Activated CD8-positive, alpha-beta memory T cell treated with anti-CD3 and anti-CD28 coated beads for 36 hours (primary cell): ENCODE results near the gene PLK4. TPM values are rescaled to one million over a fixed set of nuclear protein-coding genes. Genes with fewer than 3 reads are reported as not detected.

ENCODE experiments used
- CTCF ChIA-PET: fragments of 350-600 bp; sonication (Branson Sonifier 250); formaldehyde crosslinking; loops from one replicate; lab custom pipeline; 2021; ENCODE audit warnings: antibody characterized with exemption; lab: Charles Lee
- POLR2A ChIA-PET: fragments of 350-600 bp; sonication (Branson Sonifier 250); formaldehyde crosslinking; loops from one replicate; lab custom pipeline; 2021; ENCODE audit warnings: antibody characterized with exemption; lab: Charles Lee
- total RNA-seq, 2 experiments: library from RNA; stranded (reverse); gene quantifications; one replicate each; pipeline ENCODE4 v1.2.3, GENCODE V29; 2021

The PLK4 gene
- 10 to 100 TPM; 37.6 to 40.5 TPM for total RNA-seq

- CTCF ChIA-PET = interaction anchor here (0.8 to 1.9 kb wide), 2 partner anchors 84 to 99 kb away, joined by 3 to 4 read pairs; partner anchors contain the start of genes ABHD18, HSPA4L and MFSD8
- POLR2A ChIA-PET = interaction anchor here (0.6 to 1.7 kb wide), 3 partner anchors 85 to 645 kb away, joined by 3 to 12 read pairs (median 4); partner anchors contain the start of genes ABHD18, LARP1B and MFSD8
Measured at GRCh38 chr4:127880763-127881562, at the start of gene PLK4. Gene PLK4, plus strand, starts transcription at chr4:127880893. Its CDS starts 242 bp downstream, at chr4:127881135.

DNA sequence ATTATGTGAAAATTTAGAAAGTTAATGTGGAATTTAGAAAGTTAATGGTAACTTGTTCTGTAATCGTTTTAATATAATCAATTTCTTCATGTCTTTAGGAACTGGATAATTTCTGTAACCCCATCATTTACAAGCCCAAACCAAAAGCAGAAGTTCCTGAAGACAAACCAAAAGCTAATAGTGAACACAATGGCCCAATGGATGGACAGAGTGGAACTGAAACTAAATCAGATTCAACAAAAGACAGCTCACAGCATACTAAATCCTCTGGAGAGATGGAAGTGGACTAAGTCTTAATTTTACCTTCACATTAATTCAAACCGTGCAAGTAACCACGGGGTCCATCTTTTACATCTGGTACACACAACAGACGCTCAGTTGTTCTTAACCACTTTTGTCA is 48.1 kb upstream of the PLK4 start:
- POLR2A ChIA-PET = no interaction called here
- CTCF ChIA-PET = no interaction called here

DNA sequence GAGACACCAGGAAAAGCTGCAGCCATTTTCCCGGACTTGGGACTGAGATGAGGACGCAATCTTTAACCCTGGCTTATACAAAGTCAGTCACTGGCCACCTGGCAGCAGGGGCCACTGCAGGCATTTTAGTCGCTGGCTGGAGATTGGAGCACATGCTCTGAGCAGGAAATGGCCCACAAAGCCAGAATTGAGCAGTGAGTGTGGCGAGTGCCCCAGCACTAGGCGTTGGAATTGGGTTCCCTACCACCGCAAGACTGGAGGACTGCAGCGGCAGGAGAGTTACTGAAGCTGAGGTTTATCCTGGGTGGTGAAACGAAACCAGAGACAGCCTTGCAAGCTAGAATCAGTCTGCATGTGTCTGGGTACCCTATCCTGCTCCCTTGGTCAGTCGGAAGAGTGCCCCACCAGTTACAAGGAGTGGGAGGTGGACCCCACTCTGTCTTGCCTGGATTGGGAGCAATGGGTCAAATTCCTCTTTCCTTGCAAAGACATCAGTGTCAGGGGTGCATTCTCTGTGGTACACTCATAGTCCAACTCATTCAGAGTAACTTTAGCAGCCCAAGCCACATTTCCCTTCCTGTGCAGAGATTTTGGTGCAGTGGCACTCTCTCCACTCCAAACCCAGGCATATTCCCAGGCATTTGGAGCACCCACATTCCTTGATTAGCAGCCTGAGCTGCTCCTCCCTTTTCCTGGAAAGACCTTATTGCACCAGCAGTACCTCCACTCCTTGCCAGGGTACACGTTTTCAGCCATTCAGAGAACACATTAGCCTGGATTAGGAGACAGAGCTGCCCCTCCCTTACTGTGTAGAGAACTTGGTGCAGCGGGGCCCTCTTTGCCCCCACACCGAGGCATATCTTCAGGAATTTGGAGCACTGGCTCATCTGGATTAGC is 36.7 kb upstream of the PLK4 start:
- POLR2A ChIA-PET = no interaction called here
- CTCF ChIA-PET = no interaction called here

GRCh38 chr4:127844601-127845116 is 36.0 kb upstream of the PLK4 start:
- ChIA-PET CTCF (no interaction called here), POLR2A (no interaction called here)

DNA sequence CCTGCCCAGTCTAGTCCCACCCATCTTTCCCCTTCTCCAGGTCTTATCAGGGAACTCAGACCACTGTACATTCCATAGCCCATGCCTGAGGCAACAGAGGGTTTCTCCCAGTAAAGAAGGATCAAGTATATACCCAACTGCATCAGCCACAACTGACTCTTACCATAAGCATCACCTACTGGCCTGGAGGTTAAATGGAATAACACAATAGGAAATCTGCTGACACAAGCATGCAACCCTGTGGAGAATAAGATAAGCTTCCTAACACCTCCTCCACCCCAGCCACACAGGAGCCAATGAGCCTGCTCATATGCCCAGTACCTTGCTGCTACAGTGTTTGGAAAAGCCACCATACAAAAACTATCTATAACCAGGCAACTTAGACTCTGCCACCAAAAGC is 34.6 kb upstream of the PLK4 start:
- ChIA-PET CTCF (no interaction called here), POLR2A (no interaction called here)

- CTCF ChIA-PET = interaction anchor here (0.7 kb wide), 2 partner anchors 132 to 225 kb away, joined by 3 read pairs; no protein-coding TSS in a partner anchor
- POLR2A ChIA-PET = no interaction called here
Measured at GRCh38 chr4:127846765-127847164, 33.9 kb upstream of the PLK4 start.

GRCh38 chr4:127849505-127850234 is 31.0 kb upstream of the PLK4 start:
- CTCF ChIA-PET = no interaction called here
- POLR2A ChIA-PET = no interaction called here

DNA sequence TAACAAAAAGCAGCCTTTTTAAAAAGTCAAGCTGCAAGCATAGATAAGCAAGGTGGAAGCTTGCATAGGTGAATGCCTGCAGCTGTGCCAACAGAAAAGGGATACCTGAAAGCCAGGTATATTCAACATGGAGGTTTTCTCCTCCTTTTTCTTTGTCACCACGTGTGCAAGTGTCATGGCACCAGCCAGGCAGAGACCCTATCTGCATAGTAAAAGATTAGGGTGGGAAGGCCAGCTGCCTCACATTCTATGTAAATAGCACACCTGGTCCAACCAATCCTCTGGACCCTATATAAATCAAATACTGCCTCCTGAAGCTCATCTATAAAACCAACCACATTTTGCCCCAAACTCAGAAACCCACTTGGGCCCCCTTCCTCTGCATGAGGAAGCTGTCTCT is 28.0 kb upstream of the PLK4 start:
- POLR2A ChIA-PET = no interaction called here
- CTCF ChIA-PET = no interaction called here

DNA sequence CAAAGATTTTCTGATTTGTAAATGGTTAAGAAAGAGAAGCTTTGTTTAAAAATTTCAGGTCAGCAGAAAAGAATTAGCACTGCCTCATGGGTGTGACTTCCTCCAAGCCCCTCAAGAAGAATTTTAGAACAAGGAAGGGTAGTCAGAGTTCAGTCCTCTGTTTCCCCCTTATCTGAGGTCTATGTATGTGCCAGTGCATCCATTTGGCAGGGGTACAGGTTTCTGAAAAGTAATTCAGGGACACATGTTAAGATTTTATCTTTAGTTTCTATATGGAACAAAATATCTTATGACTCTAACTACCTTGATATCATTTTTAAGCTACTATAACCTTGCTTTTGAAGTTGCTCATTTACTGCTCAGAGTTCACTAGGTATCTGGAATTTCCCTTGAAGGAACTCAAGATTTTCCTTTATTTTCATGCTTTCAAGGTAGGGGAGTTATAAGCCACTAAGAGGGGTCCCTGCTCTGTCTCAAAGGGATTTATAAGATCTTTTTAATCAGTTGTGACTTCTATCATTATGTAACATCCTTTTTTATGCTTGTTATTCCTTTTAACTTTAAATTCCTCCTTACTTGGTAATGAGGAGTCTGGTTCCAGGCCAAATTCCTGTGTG is 24.4 kb upstream of the PLK4 start:
- CTCF ChIA-PET = no interaction called here

DNA sequence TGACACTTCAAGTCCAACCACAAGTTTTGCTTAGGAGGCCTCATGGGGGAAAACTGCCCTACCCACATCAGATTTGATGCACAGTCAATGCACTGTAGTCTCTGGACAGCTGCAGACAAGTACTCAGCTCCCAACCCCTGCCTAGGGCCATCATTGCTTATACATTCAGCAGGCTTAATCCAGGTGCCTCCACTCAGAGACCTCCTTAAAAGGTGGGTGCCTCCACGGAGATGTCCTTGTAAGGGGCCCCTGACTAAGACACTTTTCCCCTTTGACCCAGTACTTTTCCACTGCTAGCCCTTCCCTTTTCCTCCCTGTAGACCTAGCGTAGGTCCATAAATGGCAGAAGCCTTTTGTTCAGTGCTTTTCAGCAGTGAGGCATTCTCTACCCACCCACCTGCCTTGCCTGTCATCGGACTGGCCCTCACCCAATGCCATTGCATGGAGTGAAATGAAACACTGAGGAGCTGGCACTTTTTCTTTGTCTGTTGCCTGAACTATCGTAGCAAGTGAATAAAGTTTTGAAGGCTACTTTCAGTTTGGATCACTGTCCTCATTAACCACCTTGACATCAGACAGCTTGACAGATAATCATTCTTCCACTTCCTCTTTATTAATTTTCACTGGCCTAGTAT is 23.8 kb upstream of the PLK4 start:
- ChIA-PET POLR2A (no interaction called here), CTCF (no interaction called here)

More for the DNA sequence above, 24.4 kb upstream of the PLK4 start:
- POLR2A ChIA-PET = no interaction called here

- ChIA-PET POLR2A (interaction anchor here (0.7 kb wide), 1 partner anchor 235 kb away, joined by 3 read pairs; no protein-coding TSS in a partner anchor), CTCF (no interaction called here)
Measured at GRCh38 chr4:127857641-127858040, 23.1 kb upstream of the PLK4 start.

DNA sequence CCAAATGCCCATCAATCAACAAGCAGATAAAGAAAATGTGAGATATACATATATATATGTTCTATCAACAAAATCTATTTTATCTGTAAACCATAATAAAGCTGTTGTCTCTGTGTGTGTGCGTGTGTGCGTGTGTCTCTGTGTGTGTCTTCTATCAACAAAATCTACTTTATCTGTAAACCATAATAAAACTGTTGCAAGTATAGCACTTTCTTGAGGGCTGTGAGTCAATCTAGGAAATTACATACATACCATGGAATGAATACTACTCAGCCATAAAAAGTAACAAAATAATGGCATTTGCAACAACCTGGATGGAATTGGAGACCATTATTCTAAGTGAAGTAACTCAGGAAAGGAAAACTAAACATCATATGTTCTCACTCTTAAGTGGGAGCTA is 12.5 kb upstream of the PLK4 start:
- POLR2A ChIA-PET = no interaction called here
- CTCF ChIA-PET = interaction anchor here (0.7 kb wide), 1 partner anchor 242 kb away, joined by 3 read pairs; no protein-coding TSS in a partner anchor

DNA sequence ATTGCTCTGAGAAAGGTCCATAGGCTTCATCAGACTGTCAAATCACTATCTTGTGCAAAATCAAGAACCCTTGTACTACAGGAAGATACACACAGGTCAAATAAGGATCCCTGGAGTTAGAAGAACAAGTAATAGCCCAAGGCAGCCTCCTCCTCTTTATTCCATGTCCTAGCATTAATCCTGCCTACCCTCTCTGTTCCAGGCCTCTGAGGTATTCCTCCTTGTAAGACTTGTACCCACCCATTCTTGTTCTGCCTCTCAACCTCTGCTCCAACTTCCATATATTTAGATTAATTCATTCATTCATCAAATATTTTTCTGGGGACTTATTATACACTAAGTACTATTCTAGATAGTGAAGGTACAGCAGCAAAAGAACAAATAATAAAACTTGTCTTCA is 10.4 kb upstream of the PLK4 start:
- CTCF ChIA-PET = no interaction called here
- POLR2A ChIA-PET = no interaction called here

DNA sequence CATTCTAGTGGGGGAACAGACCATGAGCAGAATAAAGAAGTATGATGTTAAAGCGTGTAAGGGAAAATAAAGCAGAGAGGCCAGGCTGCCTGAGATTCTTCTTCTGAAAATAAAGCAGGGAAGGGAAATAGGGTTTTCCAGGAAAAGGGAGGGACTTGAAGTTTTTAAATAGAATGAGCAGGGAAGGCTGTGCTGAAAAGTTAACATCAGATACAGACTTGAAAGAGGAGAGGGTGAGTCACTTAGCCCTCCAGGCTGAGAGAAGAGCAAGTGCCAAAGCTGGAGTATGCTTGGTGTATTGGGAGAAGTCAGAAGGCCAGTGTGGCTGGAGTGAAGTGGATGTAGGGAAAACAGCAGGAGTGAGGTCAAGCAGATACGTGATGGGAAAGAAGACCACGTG is 10.0 kb upstream of the PLK4 start:
- ChIA-PET POLR2A (no interaction called here), CTCF (no interaction called here)

DNA sequence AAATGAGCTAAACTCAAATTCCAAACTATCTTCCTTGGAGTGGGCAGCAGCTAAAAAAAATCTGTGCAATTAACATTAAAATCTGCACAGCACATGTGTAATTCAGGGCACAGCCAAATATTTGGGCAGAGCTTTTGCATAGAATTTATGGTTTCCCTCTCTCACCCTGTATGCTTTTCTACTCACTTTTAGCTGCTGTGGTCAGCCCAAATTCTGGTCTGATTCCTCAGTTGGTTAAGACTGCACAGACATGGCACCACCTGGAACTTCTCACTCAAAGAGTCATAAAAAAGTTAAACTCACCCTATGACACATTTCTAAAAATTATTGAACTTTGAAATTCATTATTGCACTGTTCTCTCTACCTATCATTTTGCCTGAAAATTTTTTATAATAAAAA is 4.9 kb upstream of the PLK4 start:
- POLR2A ChIA-PET = no interaction called here
- CTCF ChIA-PET = no interaction called here

DNA sequence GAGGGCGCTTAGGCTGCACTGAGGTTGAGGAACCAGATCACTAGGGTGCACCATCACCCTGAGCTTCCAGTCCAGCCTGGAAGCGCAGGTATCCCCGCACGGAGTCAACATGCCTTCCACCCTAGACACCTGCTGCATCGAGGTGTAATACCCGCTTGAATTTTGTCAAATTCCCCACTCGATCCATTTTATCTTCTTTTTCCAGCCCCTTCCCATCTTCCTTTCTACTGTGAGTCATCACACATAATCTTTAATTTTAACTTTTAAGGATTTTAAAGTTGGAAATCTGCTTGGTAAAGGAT is 821 bp downstream of the PLK4 start:
- ChIA-PET CTCF (interaction anchor here (1.9 kb wide), 1 partner anchor 84 kb away, joined by 4 read pairs; the partner anchor contains the start of genes ABHD18 and MFSD8), POLR2A (interaction anchor here (0.6 to 1.7 kb wide), 2 partner anchors 14 to 84 kb away, joined by 6 to 12 read pairs; partner anchors contain the start of genes ABHD18 and MFSD8)

- ChIA-PET CTCF (no interaction called here), POLR2A (no interaction called here)
Measured at GRCh38 chr4:127888559-127888958, 7.9 kb downstream of the PLK4 start.

GRCh38 chr4:127889903-127890302 is 9.2 kb downstream of the PLK4 start:
- ChIA-PET POLR2A (no interaction called here), CTCF (no interaction called here)
